Tibial nerve (tissue), 3 donors: ENCODE measurements around the gene KANTR.

Source experiments
- CTCF ChIP-seq, 5 experiments: fragments of 200-600 bp in 3 of 5; fragments of 450-650 bp in 2 of 5; sonication (generic) in 3 of 5; IDR thresholded peaks; one replicate each; pipeline ENCODE4 v1.5.1; 2016 to 2019; ENCODE audit warnings: antibody characterized with exemption in 5 of 5, mild to moderate bottlenecking in 3 of 5, moderate library complexity in 2 of 5
- POLR2A ChIP-seq, 2 donors: fragments of 450-650 bp; IDR thresholded peaks; one replicate each; pipeline ENCODE4 v1.6.1; 2017; ENCODE audit warnings: antibody characterized with exemption in 2 of 2, mild to moderate bottlenecking in 2 of 2, moderate library complexity in 2 of 2

DNA sequence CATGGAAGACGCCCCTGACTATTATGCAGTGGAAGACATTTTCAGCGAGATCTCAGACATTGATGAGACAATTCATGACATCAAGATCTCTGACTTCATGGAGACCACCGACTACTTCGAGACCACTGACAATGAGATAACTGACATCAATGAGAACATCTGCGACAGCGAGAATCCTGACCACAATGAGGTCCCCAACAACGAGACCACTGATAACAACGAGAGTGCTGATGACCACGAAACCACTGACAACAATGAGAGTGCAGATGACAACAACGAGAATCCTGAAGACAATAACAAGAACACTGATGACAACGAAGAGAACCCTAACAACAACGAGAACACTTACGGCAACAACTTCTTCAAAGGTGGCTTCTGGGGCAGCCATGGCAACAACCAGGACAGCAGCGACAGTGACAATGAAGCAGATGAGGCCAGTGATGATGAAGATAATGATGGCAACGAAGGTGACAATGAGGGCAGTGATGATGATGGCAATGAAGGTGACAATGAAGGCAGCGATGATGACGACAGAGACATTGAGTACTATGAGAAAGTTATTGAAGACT lies 8.2 kb upstream of the KANTR start:
- TF ChIP-seq CTCF (IDR thresholded peaks at IDR 0.05) (no peak), POLR2A (IDR thresholded peaks at IDR 0.05) (no peak)
